ENCODE results near the gene CPSF4.

Gene CPSF4

GRCh38 chr7:99460651-99461050 is 21.9 kb downstream of the CPSF4 start:
- no peak for DNase-seq (ENCODE audit: low read depth)
- no peak overlapping the region for H3K4me3 ChIP-seq (ENCODE audit: control insufficient read depth, low read depth, low read length)

GRCh38 chr7:99461221-99461620 is 22.5 kb downstream of the CPSF4 start:
- TF ChIP-seq CTCF (IDR thresholded peaks at IDR 0.05; ENCODE audit: control insufficient read depth, insufficient read depth, low read depth, low read length, missing control alignments), result no peak
- H3K4me3 ChIP-seq (ENCODE audit: control insufficient read depth, low read depth, low read length), result no peak overlapping the region
- DNase-seq (ENCODE audit: low read depth), result no peak

More at GRCh38 chr7:99460651-99461050, 21.9 kb downstream of the CPSF4 start:
- no peak for TF ChIP-seq CTCF (IDR thresholded peaks at IDR 0.05; ENCODE audit: control insufficient read depth, insufficient read depth, low read depth, low read length, missing control alignments)

- no peak for DNase-seq (ENCODE audit: low read depth)
- peak overlapping the region; percentile 67 for H3K4me3 ChIP-seq (ENCODE audit: control insufficient read depth, low read depth, low read length)
- no peak for TF ChIP-seq CTCF (IDR thresholded peaks at IDR 0.05; ENCODE audit: control insufficient read depth, insufficient read depth, low read depth, low read length, missing control alignments)
These were observed 26.7 kb downstream of the CPSF4 start for GRCh38 chr7:99465421-99465768.

- DNase-seq (ENCODE audit: low read depth), result no peak
- H3K4me3 ChIP-seq (ENCODE audit: control insufficient read depth, low read depth, low read length), result no peak overlapping the region
- TF ChIP-seq CTCF (IDR thresholded peaks at IDR 0.05; ENCODE audit: control insufficient read depth, insufficient read depth, low read depth, low read length, missing control alignments), result no peak
These were observed 29.7 kb downstream of the CPSF4 start for GRCh38 chr7:99468336-99468918.

- no peak for DNase-seq (ENCODE audit: low read depth)
- H3K4me3 ChIP-seq (ENCODE audit: control insufficient read depth, low read depth, low read length), result no peak overlapping the region
- TF ChIP-seq CTCF (IDR thresholded peaks at IDR 0.05; ENCODE audit: control insufficient read depth, insufficient read depth, low read depth, low read length, missing control alignments), result no peak
These were observed 30.8 kb downstream of the CPSF4 start for GRCh38 chr7:99469381-99470065.

GRCh38 chr7:99472561-99473314 is 34.0 kb downstream of the CPSF4 start, which contains the start of gene ZNF789:
ZNF789 (plus strand) TSS chr7:99472890; CDS start chr7:99476457, 3,567 bp downstream.
- H3K4me3 ChIP-seq (ENCODE audit: control insufficient read depth, low read depth, low read length), result peak within 1 kb of the TSS; percentile 94
- no peak for TF ChIP-seq CTCF (IDR thresholded peaks at IDR 0.05; ENCODE audit: control insufficient read depth, insufficient read depth, low read depth, low read length, missing control alignments)
- peak; percentile 72 for DNase-seq (ENCODE audit: low read depth)

All from AG09309 (cell line).